ENCODE measurements around the gene TARBP1.

DNA sequence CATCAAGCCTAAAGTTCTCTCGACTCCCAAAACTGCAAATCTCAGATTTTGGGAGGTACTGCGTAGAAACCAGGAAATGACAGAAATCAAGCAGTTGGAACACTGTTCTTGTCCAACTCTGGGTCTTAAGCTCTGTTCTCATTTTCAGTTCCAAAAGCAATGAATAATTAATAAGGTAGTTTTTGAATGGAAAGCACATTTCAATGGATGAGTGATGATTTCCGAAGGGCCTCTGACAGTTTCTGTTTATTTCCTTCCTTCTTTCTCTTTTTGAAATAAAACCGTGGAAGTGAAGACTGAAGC is 20.9 kb upstream of the TARBP1 start:
- TF ChIP-seq CTCF (IDR thresholded peaks at IDR 0.05): no peak
- no peak for TF ChIP-seq POLR2A (IDR thresholded peaks at IDR 0.05; ENCODE audit: low read depth)
- TF ChIP-seq POLR2AphosphoS5 (IDR thresholded peaks at IDR 0.05): no peak
- TF ChIP-seq EP300 (IDR thresholded peaks at IDR 0.05): no peak
